Fibroblast of the aortic adventitia (primary cell): ENCODE results near the gene TRIM27. TPM values are rescaled to one million over a fixed set of nuclear protein-coding genes. Genes with fewer than 3 reads are reported as not detected.
"Not testable (repeated sequence)": the region's sequence is repeated elsewhere in the genome, so short reads cannot be mapped to it uniquely, and the experiment has no call there.

Experiments used
- DNase-seq: peaks from one replicate; pipeline ENCODE4 v3.0.0-alpha.2; 2010; ENCODE audit warnings: low read depth
- H3K4me3 ChIP-seq: 2 replicates; pipeline ENCODE4 v1.5.1; 2011; ENCODE audit warnings: low read depth, mild to moderate bottlenecking, control low read depth, low read length, moderate library complexity
- total RNA-seq: library from RNA; depleted of rRNA; stranded (reverse); fragments of >200 nt; gene quantifications from 2 replicates; pipeline ENCODE4 v1.2.3, GENCODE V29; 2012; ENCODE audit warnings: low replicate concordance
- TF ChIP-seq, protein P1 (sequence below): IDR thresholded peaks from 2 replicates; pipeline ENCODE4 v1.5.1; 2011; ENCODE audit warnings: mild to moderate bottlenecking, low read length, control low read depth, inconsistent platforms; ENCODE audit not compliant: insufficient read depth

TRIM27 gene
- total RNA-seq, 1 donor = 49.7 TPM

GRCh38 chr6:28956331-28956730 lies 32.5 kb upstream of the TRIM27 start:
- TF ChIP-seq, protein P1, sequence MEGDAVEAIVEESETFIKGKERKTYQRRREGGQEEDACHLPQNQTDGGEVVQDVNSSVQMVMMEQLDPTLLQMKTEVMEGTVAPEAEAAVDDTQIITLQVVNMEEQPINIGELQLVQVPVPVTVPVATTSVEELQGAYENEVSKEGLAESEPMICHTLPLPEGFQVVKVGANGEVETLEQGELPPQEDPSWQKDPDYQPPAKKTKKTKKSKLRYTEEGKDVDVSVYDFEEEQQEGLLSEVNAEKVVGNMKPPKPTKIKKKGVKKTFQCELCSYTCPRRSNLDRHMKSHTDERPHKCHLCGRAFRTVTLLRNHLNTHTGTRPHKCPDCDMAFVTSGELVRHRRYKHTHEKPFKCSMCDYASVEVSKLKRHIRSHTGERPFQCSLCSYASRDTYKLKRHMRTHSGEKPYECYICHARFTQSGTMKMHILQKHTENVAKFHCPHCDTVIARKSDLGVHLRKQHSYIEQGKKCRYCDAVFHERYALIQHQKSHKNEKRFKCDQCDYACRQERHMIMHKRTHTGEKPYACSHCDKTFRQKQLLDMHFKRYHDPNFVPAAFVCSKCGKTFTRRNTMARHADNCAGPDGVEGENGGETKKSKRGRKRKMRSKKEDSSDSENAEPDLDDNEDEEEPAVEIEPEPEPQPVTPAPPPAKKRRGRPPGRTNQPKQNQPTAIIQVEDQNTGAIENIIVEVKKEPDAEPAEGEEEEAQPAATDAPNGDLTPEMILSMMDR = no peak
- H3K4me3 ChIP-seq = no peak overlapping the region
- DNase-seq = no peak

DNA sequence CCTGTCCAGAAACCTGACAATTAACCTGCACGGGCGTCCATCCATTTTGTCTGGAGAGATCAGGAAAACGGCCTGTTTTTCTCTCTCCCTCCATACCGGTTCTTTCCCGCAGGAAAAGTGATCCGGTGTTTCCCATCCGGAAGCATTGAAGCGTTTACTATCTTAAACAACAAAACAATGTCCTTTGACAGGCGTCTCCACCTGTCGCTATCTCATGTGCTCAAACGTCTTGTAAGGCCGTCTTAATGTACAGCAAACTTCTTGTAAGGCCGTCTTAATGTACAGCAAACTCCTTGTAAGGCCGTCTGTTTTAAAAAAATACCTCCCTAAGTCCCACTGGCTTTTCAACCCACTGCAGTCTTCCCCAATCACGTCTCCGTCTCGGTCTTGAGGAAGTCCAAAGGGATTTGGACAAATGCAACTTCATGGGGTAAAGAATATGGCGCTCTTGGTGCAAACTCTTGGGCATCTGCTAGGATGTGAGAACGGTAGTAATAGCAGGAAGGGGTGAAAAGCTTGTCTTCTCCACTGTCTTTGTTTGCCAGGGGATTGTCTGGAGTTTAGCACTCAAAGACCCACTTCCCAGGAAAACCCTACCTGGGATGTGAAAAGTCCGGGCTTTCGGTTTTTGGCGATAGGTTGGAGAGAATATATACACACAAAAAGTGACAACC lies 29.9 kb upstream of the TRIM27 start:
- H3K4me3 ChIP-seq = peak overlapping the region; percentile 55
- DNase-seq = peak; percentile 32
- TF ChIP-seq, protein P1 = no peak

DNA sequence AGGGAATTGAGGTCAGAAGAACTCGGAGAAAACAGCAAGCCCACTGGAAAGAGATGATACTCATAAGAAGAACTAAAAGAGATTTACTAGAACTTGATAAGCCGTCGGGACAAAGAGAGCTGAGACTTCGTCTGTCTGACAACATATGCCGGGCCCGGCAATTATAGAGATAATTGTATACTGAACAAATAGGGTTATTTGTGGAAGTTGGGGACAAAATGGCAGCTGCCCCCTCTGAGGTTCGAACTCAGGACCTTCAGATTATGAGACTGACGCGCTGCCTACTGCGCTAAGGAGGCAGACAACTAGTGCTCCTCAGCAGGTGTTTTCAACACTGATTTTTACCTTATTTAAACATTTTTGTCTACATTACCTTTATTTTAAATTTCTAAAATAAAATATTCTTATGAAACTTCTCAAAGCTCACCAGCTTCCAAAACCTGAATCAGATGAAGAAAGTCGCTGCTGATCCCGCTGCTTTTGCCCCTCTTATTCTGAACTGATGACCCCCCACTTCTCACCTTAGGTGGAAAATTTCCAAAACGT lies 29.3 kb upstream of the TRIM27 start:
- DNase-seq = peak; percentile 73
- TF ChIP-seq, protein P1 = no peak
- H3K4me3 ChIP-seq = peak overlapping the region; percentile 55

- not testable (repeated sequence) for DNase-seq, H3K4me3 ChIP-seq
Observed at GRCh38 chr6:28949656-28950195, 25.9 kb upstream of the TRIM27 start.

GRCh38 chr6:28948782-28949486 lies 25.1 kb upstream of the TRIM27 start:
- DNase-seq = no peak
- H3K4me3 ChIP-seq = no peak overlapping the region
- TF ChIP-seq, protein P1 = no peak

GRCh38 chr6:28947831-28948270 lies 24.1 kb upstream of the TRIM27 start:
- no peak overlapping the region for H3K4me3 ChIP-seq
- TF ChIP-seq, protein P1 = no peak
- DNase-seq = no peak
